ENCODE data around the gene GNAL.

The GNAL gene

GRCh38 chr18:11784674-11785304 lies 95.7 kb downstream of the GNAL start:
- H3K4me2 ChIP-seq (ENCODE audit: insufficient read depth, low read length) = no peak overlapping the region
- H3K79me2 ChIP-seq (ENCODE audit: insufficient read depth, low read length) = no peaks in the 10 kb centered on the region
- H4K20me1 ChIP-seq (ENCODE audit: insufficient read depth, low read length) = no peaks in the 10 kb centered on the region
- no peak overlapping the region for H3K4me3 ChIP-seq (ENCODE audit: low read depth in 1 of 2, low read length in 2 of 2)
- no peaks in the 10 kb centered on the region for H3K4me1 ChIP-seq (ENCODE audit: insufficient read depth, low read length)
- no peak for ATAC-seq (ENCODE audit: insufficient read depth, low read depth)
- peaks cover 3% of the 10 kb centered on the region for H3K27me3 ChIP-seq (ENCODE audit: insufficient read depth, low read length, poor library complexity)
- H3K9ac ChIP-seq (ENCODE audit: low read depth, low read length) = no peak overlapping the region
- DNase-seq = no peak
- no peaks in the 10 kb centered on the region for H3K36me3 ChIP-seq (ENCODE audit: insufficient read depth, low read length)
- TF ChIP-seq, protein P1, sequence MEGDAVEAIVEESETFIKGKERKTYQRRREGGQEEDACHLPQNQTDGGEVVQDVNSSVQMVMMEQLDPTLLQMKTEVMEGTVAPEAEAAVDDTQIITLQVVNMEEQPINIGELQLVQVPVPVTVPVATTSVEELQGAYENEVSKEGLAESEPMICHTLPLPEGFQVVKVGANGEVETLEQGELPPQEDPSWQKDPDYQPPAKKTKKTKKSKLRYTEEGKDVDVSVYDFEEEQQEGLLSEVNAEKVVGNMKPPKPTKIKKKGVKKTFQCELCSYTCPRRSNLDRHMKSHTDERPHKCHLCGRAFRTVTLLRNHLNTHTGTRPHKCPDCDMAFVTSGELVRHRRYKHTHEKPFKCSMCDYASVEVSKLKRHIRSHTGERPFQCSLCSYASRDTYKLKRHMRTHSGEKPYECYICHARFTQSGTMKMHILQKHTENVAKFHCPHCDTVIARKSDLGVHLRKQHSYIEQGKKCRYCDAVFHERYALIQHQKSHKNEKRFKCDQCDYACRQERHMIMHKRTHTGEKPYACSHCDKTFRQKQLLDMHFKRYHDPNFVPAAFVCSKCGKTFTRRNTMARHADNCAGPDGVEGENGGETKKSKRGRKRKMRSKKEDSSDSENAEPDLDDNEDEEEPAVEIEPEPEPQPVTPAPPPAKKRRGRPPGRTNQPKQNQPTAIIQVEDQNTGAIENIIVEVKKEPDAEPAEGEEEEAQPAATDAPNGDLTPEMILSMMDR (IDR thresholded peaks at IDR 0.05; ENCODE audit: borderline replicate concordance, extremely low read depth, low read length, poor library complexity, severe bottlenecking) = no peak
- TF ChIP-seq EZH2 (IDR thresholded peaks at IDR 0.05; ENCODE audit: borderline replicate concordance, low read depth, low read length, severe bottlenecking) = no peak
- no peak overlapping the region for H2AFZ ChIP-seq (ENCODE audit: low read depth, low read length)
- no peaks in the 10 kb centered on the region for H3K9me3 ChIP-seq (ENCODE audit: insufficient read depth, low read length, severe bottlenecking)
- H3K27ac ChIP-seq (ENCODE audit: low read length) = no peak overlapping the region

GRCh38 chr18:11785444-11786055 lies 96.5 kb downstream of the GNAL start:
- DNase-seq (no peak), ATAC-seq (ENCODE audit: insufficient read depth, low read depth) (no peak)
- Histone ChIP-seq H3K4me1 (ENCODE audit: insufficient read depth, low read length) (no peaks in the 10 kb centered on the region), H3K27ac (ENCODE audit: low read length) (no peak overlapping the region), H4K20me1 (ENCODE audit: insufficient read depth, low read length) (no peaks in the 10 kb centered on the region), H3K36me3 (ENCODE audit: insufficient read depth, low read length) (no peaks in the 10 kb centered on the region), H3K4me3 (ENCODE audit: low read depth in 1 of 2, low read length in 2 of 2) (no peak overlapping the region), H3K9ac (ENCODE audit: low read depth, low read length) (no peak overlapping the region), H3K9me3 (ENCODE audit: insufficient read depth, low read length, severe bottlenecking) (no peaks in the 10 kb centered on the region), H2AFZ (ENCODE audit: low read depth, low read length) (no peak overlapping the region), H3K79me2 (ENCODE audit: insufficient read depth, low read length) (no peaks in the 10 kb centered on the region), H3K27me3 (ENCODE audit: insufficient read depth, low read length, poor library complexity) (no peaks in the 10 kb centered on the region), H3K4me2 (ENCODE audit: insufficient read depth, low read length) (no peak overlapping the region)
- TF ChIP-seq EZH2 (IDR thresholded peaks at IDR 0.05; ENCODE audit: borderline replicate concordance, low read depth, low read length, severe bottlenecking) = no peak
- TF ChIP-seq, protein P1 (IDR thresholded peaks at IDR 0.05; ENCODE audit: borderline replicate concordance, extremely low read depth, low read length, poor library complexity, severe bottlenecking) = no peak

GRCh38 chr18:11789716-11790510 lies 100.8 kb downstream of the GNAL start:
- no peak overlapping the region for H3K27ac ChIP-seq (ENCODE audit: low read length)
- no peaks in the 10 kb centered on the region for H3K9me3 ChIP-seq (ENCODE audit: insufficient read depth, low read length, severe bottlenecking)
- no peaks in the 10 kb centered on the region for H4K20me1 ChIP-seq (ENCODE audit: insufficient read depth, low read length)
- ATAC-seq (ENCODE audit: insufficient read depth, low read depth) (no peak), DNase-seq (no peak)
- no peaks in the 10 kb centered on the region for H3K4me1 ChIP-seq (ENCODE audit: insufficient read depth, low read length)
- no peak overlapping the region for H3K4me3 ChIP-seq (ENCODE audit: low read depth in 1 of 2, low read length in 2 of 2)
- H3K4me2 ChIP-seq (ENCODE audit: insufficient read depth, low read length) = no peak overlapping the region
- no peaks in the 10 kb centered on the region for H3K27me3 ChIP-seq (ENCODE audit: insufficient read depth, low read length, poor library complexity)
- TF ChIP-seq, protein P1 (IDR thresholded peaks at IDR 0.05; ENCODE audit: borderline replicate concordance, extremely low read depth, low read length, poor library complexity, severe bottlenecking) = no peak
- TF ChIP-seq EZH2 (IDR thresholded peaks at IDR 0.05; ENCODE audit: borderline replicate concordance, low read depth, low read length, severe bottlenecking) = no peak
- peak overlapping the region; percentile 33; the same call in 1 of the 2 replicates for H2AFZ ChIP-seq (ENCODE audit: low read depth, low read length)
- no peak overlapping the region for H3K9ac ChIP-seq (ENCODE audit: low read depth, low read length)
- H3K79me2 ChIP-seq (ENCODE audit: insufficient read depth, low read length) = no peaks in the 10 kb centered on the region
- H3K36me3 ChIP-seq (ENCODE audit: insufficient read depth, low read length) = no peaks in the 10 kb centered on the region

Data from DND-41 (cell line).